HG02943 (cell line): Measurements from ENCODE around the gene CSPG4.
"Not testable (repeated sequence)": the region's sequence is repeated elsewhere in the genome, so short reads cannot be mapped to it uniquely, and the experiment has no call there.

ENCODE experiments used
- ATAC-seq: cut with Tn5 transposase; IDR thresholded peaks from one replicate; pipeline ENCODE4 v1.9.1; 2021; ENCODE audit warnings: mild to moderate bottlenecking, low read depth, moderate library complexity; ENCODE audit not compliant: unreplicated experiment

CSPG4 gene

GRCh38 chr15:75705854-75706681, 6.6 kb downstream of the CSPG4 start:
- no peak for ATAC-seq

- ATAC-seq, result not testable (repeated sequence)
These were observed 7.3 kb downstream of the CSPG4 start for GRCh38 chr15:75705375-75705774.

GRCh38 chr15:75704618-75705017, 8.0 kb downstream of the CSPG4 start:
- ATAC-seq, result no peak

- no peak for ATAC-seq
These were observed 8.4 kb downstream of the CSPG4 start for GRCh38 chr15:75704263-75704615.

GRCh38 chr15:75703440-75704262, 9.0 kb downstream of the CSPG4 start:
- not testable (repeated sequence) for ATAC-seq

GRCh38 chr15:75702436-75702835, 10.2 kb downstream of the CSPG4 start:
- no peak for ATAC-seq

- not testable (repeated sequence) for ATAC-seq
These were observed 11.3 kb downstream of the CSPG4 start for GRCh38 chr15:75701071-75702003.

GRCh38 chr15:75699961-75700874, 12.4 kb downstream of the CSPG4 start:
- not testable (repeated sequence) for ATAC-seq

GRCh38 chr15:75699517-75699916, 13.1 kb downstream of the CSPG4 start:
- not testable (repeated sequence) for ATAC-seq

- not testable (repeated sequence) for ATAC-seq
These were observed 14.5 kb downstream of the CSPG4 start for GRCh38 chr15:75697974-75698747.

GRCh38 chr15:75697523-75697922, 15.1 kb downstream of the CSPG4 start:
- ATAC-seq, result no peak

- no peak for ATAC-seq
These were observed 15.8 kb downstream of the CSPG4 start for GRCh38 chr15:75696854-75697259.

GRCh38 chr15:75696311-75696720, 16.3 kb downstream of the CSPG4 start:
- ATAC-seq, result no peak

- no peak for ATAC-seq
These were observed 16.9 kb downstream of the CSPG4 start for GRCh38 chr15:75695634-75696310.

GRCh38 chr15:75695220-75695619, 17.4 kb downstream of the CSPG4 start:
- ATAC-seq, result no peak

GRCh38 chr15:75694241-75695182, 18.1 kb downstream of the CSPG4 start:
- no peak for ATAC-seq
